ENCODE results near the gene ANKRD11.

Gene ANKRD11

DNA sequence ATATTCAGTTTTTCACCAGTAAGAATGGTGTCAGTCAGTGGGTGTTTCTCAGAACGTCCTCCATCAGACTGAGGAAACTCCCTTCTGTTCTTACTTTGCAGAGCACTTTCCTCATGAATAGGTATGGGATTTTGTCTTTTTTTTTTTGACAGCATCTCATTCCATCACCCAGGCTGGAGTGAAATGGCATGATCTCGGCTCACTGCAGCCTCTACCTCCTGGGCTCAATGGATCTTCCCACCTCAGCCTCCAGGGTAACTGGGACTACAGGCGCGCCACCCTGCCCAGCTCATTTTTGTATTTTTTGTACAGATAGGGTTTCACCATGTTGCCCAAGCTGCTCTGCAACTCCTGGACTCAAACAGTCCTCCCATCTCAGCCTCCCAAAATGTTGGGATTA, 142.6 kb downstream of the ANKRD11 start:
- no peak overlapping the region for H3K4me2 ChIP-seq (ENCODE audit: low read depth, low read length)

DNA sequence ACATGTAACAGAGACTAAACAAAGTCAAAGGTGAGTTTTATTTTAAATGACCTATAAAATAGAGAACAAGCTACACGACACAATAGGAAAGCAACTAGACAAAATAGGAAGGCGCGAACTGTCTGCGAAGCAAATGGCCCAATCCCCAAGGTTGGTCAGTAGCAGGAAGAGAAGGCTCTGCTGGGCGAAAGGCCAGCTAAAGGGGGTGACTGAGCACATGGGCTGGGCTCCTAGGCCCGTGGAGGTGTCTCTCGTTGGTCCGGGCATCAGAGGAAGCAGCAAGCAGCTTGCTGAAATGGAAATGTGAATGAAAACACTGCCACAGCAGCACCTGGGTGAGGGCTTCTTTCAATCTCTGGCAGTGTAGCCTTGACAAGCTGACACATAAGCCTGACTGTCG, 143.5 kb downstream of the ANKRD11 start:
- Histone ChIP-seq H2AFZ (ENCODE audit: low read length) (no peak overlapping the region), H4K20me1 (ENCODE audit: insufficient read depth, low read length) (peaks cover 6% of the 10 kb centered on the region; the same call in 1 of the 2 replicates), H3K36me3 (replicated peaks; ENCODE audit: insufficient read depth, low read length) (no peaks in the 10 kb centered on the region), H3K4me2 (ENCODE audit: low read depth, low read length) (no peak overlapping the region), H3K79me2 (ENCODE audit: low read length) (peaks cover 98% of the 10 kb centered on the region), H3K27ac (ENCODE audit: low read length) (no peak overlapping the region), H3K27me3 (replicated peaks; ENCODE audit: insufficient read depth, low read length) (no peaks in the 10 kb centered on the region), H3F3A (ENCODE audit: insufficient read depth, low read length) (no peaks in the 10 kb centered on the region), H3K9ac (ENCODE audit: low read length) (no peak overlapping the region), H3K4me3 (ENCODE audit: low read length) (no peak overlapping the region), H3K9me2 (replicated peaks; ENCODE audit: insufficient read depth, low read length) (no peaks in the 10 kb centered on the region), H3K4me1 (ENCODE audit: low read length) (no peaks in the 10 kb centered on the region), H3K9me3 (replicated peaks; ENCODE audit: insufficient read depth, low read length) (no peaks in the 10 kb centered on the region)
- DNase-seq = no peak
- TF ChIP-seq, protein P1, sequence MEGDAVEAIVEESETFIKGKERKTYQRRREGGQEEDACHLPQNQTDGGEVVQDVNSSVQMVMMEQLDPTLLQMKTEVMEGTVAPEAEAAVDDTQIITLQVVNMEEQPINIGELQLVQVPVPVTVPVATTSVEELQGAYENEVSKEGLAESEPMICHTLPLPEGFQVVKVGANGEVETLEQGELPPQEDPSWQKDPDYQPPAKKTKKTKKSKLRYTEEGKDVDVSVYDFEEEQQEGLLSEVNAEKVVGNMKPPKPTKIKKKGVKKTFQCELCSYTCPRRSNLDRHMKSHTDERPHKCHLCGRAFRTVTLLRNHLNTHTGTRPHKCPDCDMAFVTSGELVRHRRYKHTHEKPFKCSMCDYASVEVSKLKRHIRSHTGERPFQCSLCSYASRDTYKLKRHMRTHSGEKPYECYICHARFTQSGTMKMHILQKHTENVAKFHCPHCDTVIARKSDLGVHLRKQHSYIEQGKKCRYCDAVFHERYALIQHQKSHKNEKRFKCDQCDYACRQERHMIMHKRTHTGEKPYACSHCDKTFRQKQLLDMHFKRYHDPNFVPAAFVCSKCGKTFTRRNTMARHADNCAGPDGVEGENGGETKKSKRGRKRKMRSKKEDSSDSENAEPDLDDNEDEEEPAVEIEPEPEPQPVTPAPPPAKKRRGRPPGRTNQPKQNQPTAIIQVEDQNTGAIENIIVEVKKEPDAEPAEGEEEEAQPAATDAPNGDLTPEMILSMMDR (IDR thresholded peaks at IDR 0.05; ENCODE audit: low read length) = no peak
- no peak for TF ChIP-seq EZH2phosphoT487 (IDR thresholded peaks at IDR 0.05; ENCODE audit: low read length)
- no peak for TF ChIP-seq EZH2 (optimal IDR thresholded peaks at IDR 0.05; ENCODE audit: low read depth, low read length)

More for the DNA sequence above, 142.6 kb downstream of the ANKRD11 start:
- Histone ChIP-seq H3F3A (ENCODE audit: insufficient read depth, low read length) (no peaks in the 10 kb centered on the region), H3K9me2 (replicated peaks; ENCODE audit: insufficient read depth, low read length) (no peaks in the 10 kb centered on the region), H2AFZ (ENCODE audit: low read length) (no peak overlapping the region), H3K4me1 (ENCODE audit: low read length) (no peaks in the 10 kb centered on the region), H3K79me2 (ENCODE audit: low read length) (peaks cover 98% of the 10 kb centered on the region), H3K27me3 (replicated peaks; ENCODE audit: insufficient read depth, low read length) (no peaks in the 10 kb centered on the region), H3K9me3 (replicated peaks; ENCODE audit: insufficient read depth, low read length) (no peaks in the 10 kb centered on the region), H3K36me3 (replicated peaks; ENCODE audit: insufficient read depth, low read length) (no peaks in the 10 kb centered on the region), H3K9ac (ENCODE audit: low read length) (no peak overlapping the region), H4K20me1 (ENCODE audit: insufficient read depth, low read length) (peaks cover 3% of the 10 kb centered on the region; the same call in 1 of the 2 replicates), H3K27ac (ENCODE audit: low read length) (no peak overlapping the region), H3K4me3 (ENCODE audit: low read length) (no peak overlapping the region)
- no peak for DNase-seq
- TF ChIP-seq EZH2phosphoT487 (IDR thresholded peaks at IDR 0.05; ENCODE audit: low read length) = no peak
- no peak for TF ChIP-seq EZH2 (optimal IDR thresholded peaks at IDR 0.05; ENCODE audit: low read depth, low read length)
- TF ChIP-seq, protein P1 (IDR thresholded peaks at IDR 0.05; ENCODE audit: low read length) = no peak

DNA sequence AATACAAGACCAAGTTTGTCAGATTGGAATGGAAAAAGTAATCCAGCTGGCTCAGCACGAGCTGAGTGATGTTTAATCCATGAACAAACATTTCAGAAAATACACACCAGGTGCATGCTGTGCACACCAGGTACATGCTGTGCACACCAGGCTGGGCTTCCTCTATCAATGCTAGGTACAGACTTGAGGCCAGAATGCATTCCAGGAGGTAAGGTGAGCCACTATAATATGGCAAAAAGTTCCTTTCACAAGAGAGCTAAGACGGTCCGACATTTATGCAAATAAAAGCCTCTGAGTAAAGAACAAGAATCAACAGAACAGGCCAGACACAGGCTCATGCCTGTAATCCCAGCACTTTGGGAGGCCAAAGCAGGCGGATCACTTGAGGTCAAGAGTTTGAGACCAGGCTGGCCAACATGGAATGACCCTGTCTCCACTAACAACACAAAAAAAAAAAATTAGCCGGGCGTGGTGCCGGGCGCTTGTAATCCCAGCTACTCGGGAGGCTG, 144.7 kb downstream of the ANKRD11 start:
- Histone ChIP-seq H3K4me3 (ENCODE audit: low read length) (no peak overlapping the region), H4K20me1 (ENCODE audit: insufficient read depth, low read length) (peaks cover 9% of the 10 kb centered on the region; the same call in 1 of the 2 replicates), H3K9me2 (replicated peaks; ENCODE audit: insufficient read depth, low read length) (no peaks in the 10 kb centered on the region), H3F3A (ENCODE audit: insufficient read depth, low read length) (no peaks in the 10 kb centered on the region), H2AFZ (ENCODE audit: low read length) (no peak overlapping the region), H3K9me3 (replicated peaks; ENCODE audit: insufficient read depth, low read length) (no peaks in the 10 kb centered on the region), H3K4me2 (ENCODE audit: low read depth, low read length) (no peak overlapping the region), H3K27ac (ENCODE audit: low read length) (no peak overlapping the region), H3K9ac (ENCODE audit: low read length) (no peak overlapping the region), H3K27me3 (replicated peaks; ENCODE audit: insufficient read depth, low read length) (no peaks in the 10 kb centered on the region), H3K36me3 (replicated peaks; ENCODE audit: insufficient read depth, low read length) (no peaks in the 10 kb centered on the region), H3K4me1 (ENCODE audit: low read length) (no peaks in the 10 kb centered on the region), H3K79me2 (ENCODE audit: low read length) (peaks cover 98% of the 10 kb centered on the region)
- TF ChIP-seq EZH2 (optimal IDR thresholded peaks at IDR 0.05; ENCODE audit: low read depth, low read length) = no peak
- no peak for TF ChIP-seq EZH2phosphoT487 (IDR thresholded peaks at IDR 0.05; ENCODE audit: low read length)
- TF ChIP-seq, protein P1 (IDR thresholded peaks at IDR 0.05; ENCODE audit: low read length) = no peak
- DNase-seq = no peak

Data from MM.1S (cell line).